Thyroid gland (tissue), 4 donors: ENCODE results near the gene TECTB.

Experiments
- POLR2A ChIP-seq, 2 donors: fragments of 450-650 bp; IDR thresholded peaks; one replicate each; pipeline ENCODE4 v1.6.1; 2017; ENCODE audit warnings: antibody characterized with exemption in 2 of 2, mild to moderate bottlenecking in 2 of 2, moderate library complexity in 1 of 2
- TF ChIP-seq, protein P1 (sequence below), 6 experiments: fragments of 200-600 bp in 3 of 6; fragments of 450-650 bp in 3 of 6; sonication (generic) in 3 of 6; IDR thresholded peaks; one replicate each; pipeline ENCODE4 v1.5.1; 2016 to 2019; ENCODE audit warnings: antibody characterized with exemption in 6 of 6, mild to moderate bottlenecking in 2 of 6, inconsistent platforms in 1 of 6, moderate library complexity in 1 of 6

DNA sequence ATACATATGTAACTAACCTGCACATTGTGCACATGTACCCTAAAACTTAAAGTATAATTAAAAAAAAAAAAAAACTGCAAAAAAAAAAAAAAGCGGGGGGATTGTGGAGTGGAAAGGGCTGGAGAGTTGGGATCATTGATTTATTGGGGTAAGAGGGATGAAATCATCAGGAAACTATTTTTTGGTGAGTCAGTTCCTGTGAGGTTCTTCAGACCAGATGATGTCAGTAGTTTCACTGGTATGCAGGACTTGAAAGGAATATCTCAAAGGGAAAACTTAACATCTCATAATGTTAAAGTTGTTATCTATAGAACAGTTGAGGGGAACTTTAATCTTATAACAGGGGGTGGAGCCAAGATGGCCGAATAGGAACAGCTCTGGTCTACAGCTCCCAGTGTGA is 32.6 kb upstream of the TECTB start:
- TF ChIP-seq, protein P1, sequence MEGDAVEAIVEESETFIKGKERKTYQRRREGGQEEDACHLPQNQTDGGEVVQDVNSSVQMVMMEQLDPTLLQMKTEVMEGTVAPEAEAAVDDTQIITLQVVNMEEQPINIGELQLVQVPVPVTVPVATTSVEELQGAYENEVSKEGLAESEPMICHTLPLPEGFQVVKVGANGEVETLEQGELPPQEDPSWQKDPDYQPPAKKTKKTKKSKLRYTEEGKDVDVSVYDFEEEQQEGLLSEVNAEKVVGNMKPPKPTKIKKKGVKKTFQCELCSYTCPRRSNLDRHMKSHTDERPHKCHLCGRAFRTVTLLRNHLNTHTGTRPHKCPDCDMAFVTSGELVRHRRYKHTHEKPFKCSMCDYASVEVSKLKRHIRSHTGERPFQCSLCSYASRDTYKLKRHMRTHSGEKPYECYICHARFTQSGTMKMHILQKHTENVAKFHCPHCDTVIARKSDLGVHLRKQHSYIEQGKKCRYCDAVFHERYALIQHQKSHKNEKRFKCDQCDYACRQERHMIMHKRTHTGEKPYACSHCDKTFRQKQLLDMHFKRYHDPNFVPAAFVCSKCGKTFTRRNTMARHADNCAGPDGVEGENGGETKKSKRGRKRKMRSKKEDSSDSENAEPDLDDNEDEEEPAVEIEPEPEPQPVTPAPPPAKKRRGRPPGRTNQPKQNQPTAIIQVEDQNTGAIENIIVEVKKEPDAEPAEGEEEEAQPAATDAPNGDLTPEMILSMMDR (IDR thresholded peaks at IDR 0.05): no peak
- TF ChIP-seq POLR2A (IDR thresholded peaks at IDR 0.05): no peak
